Measurements from ENCODE around the gene PCDHA8.
"Not testable (repeated sequence)": the region's sequence is repeated elsewhere in the genome, so short reads cannot be mapped to it uniquely, and the experiment has no call there.

- TF ChIP-seq, protein P1, sequence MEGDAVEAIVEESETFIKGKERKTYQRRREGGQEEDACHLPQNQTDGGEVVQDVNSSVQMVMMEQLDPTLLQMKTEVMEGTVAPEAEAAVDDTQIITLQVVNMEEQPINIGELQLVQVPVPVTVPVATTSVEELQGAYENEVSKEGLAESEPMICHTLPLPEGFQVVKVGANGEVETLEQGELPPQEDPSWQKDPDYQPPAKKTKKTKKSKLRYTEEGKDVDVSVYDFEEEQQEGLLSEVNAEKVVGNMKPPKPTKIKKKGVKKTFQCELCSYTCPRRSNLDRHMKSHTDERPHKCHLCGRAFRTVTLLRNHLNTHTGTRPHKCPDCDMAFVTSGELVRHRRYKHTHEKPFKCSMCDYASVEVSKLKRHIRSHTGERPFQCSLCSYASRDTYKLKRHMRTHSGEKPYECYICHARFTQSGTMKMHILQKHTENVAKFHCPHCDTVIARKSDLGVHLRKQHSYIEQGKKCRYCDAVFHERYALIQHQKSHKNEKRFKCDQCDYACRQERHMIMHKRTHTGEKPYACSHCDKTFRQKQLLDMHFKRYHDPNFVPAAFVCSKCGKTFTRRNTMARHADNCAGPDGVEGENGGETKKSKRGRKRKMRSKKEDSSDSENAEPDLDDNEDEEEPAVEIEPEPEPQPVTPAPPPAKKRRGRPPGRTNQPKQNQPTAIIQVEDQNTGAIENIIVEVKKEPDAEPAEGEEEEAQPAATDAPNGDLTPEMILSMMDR (IDR thresholded peaks at IDR 0.05): not testable (repeated sequence)
- not testable (repeated sequence) for TF ChIP-seq POLR2AphosphoS5 (IDR thresholded peaks at IDR 0.05)
Measured at GRCh38 chr5:140829511-140830501, 11.2 kb upstream of the PCDHA8 start.
